Brain microvascular endothelial cell (primary cell): ENCODE data around the gene DLGAP1.

Experiments
- DNase-seq: peaks from one replicate; pipeline ENCODE4 v3.0.0-alpha.2; 2020
- H3K27ac ChIP-seq: fragments of 250-450 bp; sonication (Bioruptor Pico); 2 replicates; pipeline ENCODE4 v1.5.1; 2020; ENCODE audit warnings: mild to moderate bottlenecking, moderate library complexity
- H3K27me3 ChIP-seq: fragments of 250-450 bp; sonication (Bioruptor Pico); replicated peaks from 2 replicates; pipeline ENCODE4 v1.5.1; 2020; ENCODE audit warnings: mild to moderate bottlenecking
- H3K36me3 ChIP-seq: fragments of 250-450 bp; sonication (Bioruptor Pico); replicated peaks from 2 replicates; pipeline ENCODE4 v1.5.1; 2020; ENCODE audit warnings: mild to moderate bottlenecking
- H3K4me3 ChIP-seq: 2 replicates; pipeline ENCODE4 v1.5.1; 2011; ENCODE audit warnings: low read depth, mild to moderate bottlenecking, control low read depth, low read length, moderate library complexity
- in situ Hi-C: cut with HindIII; loops from 2 replicates; pipeline ENCODE4 v1.10.0; 2017; ENCODE audit warnings: low sequenced_read_pairs, low pct_ligation_motif_present
- TF ChIP-seq, protein P1 (sequence below): IDR thresholded peaks from 2 replicates; pipeline ENCODE4 v1.5.1; 2011; ENCODE audit warnings: low read depth, mild to moderate bottlenecking, moderate library complexity, low read length, control low read depth, inconsistent platforms; ENCODE audit errors: missing control alignments

The DLGAP1 gene

DNA sequence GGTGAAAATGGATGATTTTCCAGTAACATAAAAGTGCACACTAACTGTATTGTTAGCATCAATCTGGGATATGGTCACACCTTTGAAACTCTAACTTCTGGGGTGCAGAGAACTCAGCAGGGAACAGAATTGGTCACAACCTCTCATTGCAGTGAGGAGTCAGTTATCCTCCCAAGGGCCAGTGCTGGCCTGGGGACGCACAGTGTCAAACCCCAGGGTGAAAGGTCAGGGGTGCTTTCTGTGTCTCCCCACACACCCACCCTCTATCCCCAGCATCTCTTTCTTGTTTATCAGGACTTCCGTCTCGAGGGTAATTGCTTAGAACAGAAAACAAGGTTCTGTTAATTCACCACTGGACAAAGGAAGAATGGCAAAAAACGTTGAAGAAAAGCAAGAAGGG is 208.7 kb downstream of the DLGAP1 start:
- TF ChIP-seq, protein P1, sequence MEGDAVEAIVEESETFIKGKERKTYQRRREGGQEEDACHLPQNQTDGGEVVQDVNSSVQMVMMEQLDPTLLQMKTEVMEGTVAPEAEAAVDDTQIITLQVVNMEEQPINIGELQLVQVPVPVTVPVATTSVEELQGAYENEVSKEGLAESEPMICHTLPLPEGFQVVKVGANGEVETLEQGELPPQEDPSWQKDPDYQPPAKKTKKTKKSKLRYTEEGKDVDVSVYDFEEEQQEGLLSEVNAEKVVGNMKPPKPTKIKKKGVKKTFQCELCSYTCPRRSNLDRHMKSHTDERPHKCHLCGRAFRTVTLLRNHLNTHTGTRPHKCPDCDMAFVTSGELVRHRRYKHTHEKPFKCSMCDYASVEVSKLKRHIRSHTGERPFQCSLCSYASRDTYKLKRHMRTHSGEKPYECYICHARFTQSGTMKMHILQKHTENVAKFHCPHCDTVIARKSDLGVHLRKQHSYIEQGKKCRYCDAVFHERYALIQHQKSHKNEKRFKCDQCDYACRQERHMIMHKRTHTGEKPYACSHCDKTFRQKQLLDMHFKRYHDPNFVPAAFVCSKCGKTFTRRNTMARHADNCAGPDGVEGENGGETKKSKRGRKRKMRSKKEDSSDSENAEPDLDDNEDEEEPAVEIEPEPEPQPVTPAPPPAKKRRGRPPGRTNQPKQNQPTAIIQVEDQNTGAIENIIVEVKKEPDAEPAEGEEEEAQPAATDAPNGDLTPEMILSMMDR = no peak
- Histone ChIP-seq H3K36me3 (no peaks in the 10 kb centered on the region), H3K4me3 (no peak overlapping the region), H3K27me3 (no peaks in the 10 kb centered on the region), H3K27ac (no peak overlapping the region)
- in situ Hi-C loops = no loop called here
- DNase-seq = no peak

DNA sequence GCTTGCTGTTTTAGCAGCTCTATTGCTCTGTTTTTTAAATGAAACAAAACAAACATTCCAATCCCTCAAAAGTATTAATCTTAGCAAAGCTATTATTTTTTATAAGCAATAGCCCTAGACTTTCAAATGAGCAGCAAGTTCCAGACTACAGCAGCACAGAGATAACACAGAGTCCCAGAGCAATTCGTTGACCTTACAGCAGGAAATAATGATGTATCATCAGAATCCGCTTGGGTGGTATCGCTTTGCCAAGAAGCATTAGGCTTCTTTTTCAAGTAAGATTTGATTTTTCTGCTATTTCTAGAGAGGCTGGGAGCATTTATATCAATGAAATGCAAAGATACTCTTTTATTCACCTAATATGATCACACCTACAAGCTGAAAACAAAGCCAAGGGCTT is 209.7 kb downstream of the DLGAP1 start:
- Histone ChIP-seq H3K36me3 (no peaks in the 10 kb centered on the region), H3K27me3 (no peaks in the 10 kb centered on the region), H3K4me3 (no peak overlapping the region), H3K27ac (no peak overlapping the region)
- TF ChIP-seq, protein P1 = no peak
- in situ Hi-C loops = no loop called here
- no peak for DNase-seq

DNA sequence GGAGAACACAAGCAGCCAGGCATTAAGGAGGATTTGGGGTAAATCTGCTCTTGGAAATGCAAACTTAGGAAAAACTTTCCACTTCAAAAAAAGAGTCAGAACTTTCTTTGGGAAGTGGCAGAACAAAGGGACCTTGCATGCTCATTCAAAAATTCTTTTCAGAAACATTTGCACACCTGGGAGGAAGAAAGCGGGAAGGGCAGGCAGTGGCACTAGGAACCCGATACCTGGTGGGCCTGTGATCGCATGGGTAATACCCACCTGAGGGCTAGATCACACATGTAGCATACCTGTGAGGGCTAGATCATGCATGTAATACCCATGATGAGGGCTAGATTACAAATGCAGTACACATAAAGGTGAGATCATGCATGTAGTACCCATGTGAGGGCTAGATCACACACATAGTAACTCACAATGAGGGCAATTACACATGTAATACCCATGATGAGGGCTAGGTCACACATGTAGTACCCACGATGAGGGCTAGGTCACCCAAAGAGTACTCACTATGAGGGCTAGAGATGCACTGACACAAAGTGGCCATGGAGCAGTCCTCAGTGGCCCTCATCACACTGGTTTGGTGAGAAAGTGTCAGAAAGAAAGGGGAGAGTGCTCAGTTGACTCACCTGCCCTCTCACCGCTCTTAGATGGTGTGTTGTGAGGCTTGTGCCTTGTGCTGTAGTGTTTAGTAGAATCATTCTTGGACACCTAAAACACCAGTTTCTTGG is 212.5 kb downstream of the DLGAP1 start:
- TF ChIP-seq, protein P1 = no peak
- no peak overlapping the region for H3K4me3 ChIP-seq
- H3K36me3 ChIP-seq = no peaks in the 10 kb centered on the region
- no peak for DNase-seq
- in situ Hi-C loops = no loop called here
- no peak overlapping the region for H3K27ac ChIP-seq
- no peaks in the 10 kb centered on the region for H3K27me3 ChIP-seq

DNA sequence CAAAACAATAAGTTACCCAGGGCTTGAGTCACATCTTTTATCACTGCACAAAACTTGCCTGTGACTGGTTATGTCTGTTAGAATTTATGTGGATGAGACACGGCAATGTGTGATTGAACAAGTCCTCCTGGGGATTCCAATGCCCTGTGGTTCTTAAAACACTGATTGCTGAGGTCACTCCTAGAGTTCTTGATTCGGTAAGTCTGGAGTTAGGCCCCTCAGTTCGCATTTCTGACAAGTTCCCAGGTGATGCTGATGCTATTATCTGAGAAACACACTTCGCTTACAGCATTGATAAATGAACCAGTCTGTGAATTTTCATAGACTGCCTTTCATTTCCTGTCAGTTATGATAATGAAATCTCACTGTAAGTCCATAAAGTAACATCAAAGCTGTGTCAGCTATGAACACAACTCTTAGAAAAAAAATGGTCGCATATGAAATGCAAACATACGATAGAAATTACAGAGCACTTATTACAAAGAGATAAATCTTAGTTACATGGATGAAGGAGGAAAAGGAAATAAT is 214.0 kb downstream of the DLGAP1 start:
- DNase-seq = no peak
- Histone ChIP-seq H3K4me3 (no peak overlapping the region), H3K36me3 (no peaks in the 10 kb centered on the region), H3K27ac (no peak overlapping the region), H3K27me3 (no peaks in the 10 kb centered on the region)
- in situ Hi-C loops = no loop called here
- TF ChIP-seq, protein P1 = no peak

DNA sequence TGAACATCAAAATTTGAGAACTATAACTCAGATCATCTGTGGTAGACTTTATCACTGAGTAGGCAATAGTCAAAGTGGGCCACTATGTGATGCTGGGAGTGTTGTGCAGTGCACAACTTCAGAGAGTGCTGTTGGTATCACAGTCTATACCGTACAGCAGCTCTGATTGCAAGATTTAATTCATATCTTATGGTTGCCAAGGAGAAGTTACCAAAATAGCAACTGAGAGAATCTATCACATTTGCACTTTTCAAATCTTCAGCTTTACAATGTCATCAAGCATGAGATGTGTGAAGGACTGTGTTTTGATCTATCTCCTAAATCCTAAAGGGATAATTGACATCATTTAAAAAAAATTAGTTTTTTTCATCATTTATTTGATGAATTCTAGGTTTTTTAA is 216.1 kb downstream of the DLGAP1 start:
- DNase-seq = no peak
- in situ Hi-C loops = no loop called here
- TF ChIP-seq, protein P1 = no peak
- no peak overlapping the region for H3K4me3 ChIP-seq
- H3K27me3 ChIP-seq = no peaks in the 10 kb centered on the region
- H3K36me3 ChIP-seq = no peaks in the 10 kb centered on the region
- no peak overlapping the region for H3K27ac ChIP-seq

DNA sequence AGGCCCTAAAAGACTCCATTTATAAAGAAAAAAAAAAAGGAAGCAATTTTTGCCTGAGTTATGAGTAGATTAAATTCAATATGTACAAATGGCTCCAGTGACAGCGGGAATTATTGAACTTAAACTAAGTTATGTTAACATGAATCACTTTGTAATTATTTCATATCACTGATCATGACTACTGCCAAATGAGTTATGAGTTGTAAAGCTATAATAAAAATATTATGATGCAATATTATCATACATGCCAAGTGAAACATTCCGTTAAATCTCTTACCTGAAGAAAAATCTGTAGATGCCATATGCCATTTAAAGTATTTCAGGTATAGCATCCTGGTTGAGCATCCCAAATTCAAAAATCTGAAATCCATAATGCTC is 217.5 kb downstream of the DLGAP1 start:
- H3K27ac ChIP-seq = no peak overlapping the region
- TF ChIP-seq, protein P1 = no peak
- in situ Hi-C loops = no loop called here
- DNase-seq = no peak
- H3K4me3 ChIP-seq = no peak overlapping the region
- no peaks in the 10 kb centered on the region for H3K36me3 ChIP-seq
- H3K27me3 ChIP-seq = no peaks in the 10 kb centered on the region
